Heart left ventricle (tissue), 13 donors: ENCODE results near the gene STON2.

ENCODE experiments used
- POLR2A ChIP-seq, 2 donors: fragments of 450-650 bp; IDR thresholded peaks; one replicate each; pipeline ENCODE4 v1.6.1; 2017; ENCODE audit warnings: antibody characterized with exemption in 2 of 2, mild to moderate bottlenecking in 2 of 2, moderate library complexity in 2 of 2
- TF ChIP-seq, protein P1 (sequence below), 12 donors: fragments of 200-600 bp; sonication (generic) in 4 of 12; IDR thresholded peaks; one replicate each; pipeline versions ENCODE4 v1.5.0 to v1.8.0; 2018 to 2022; ENCODE audit warnings: antibody characterized with exemption in 12 of 12, mild to moderate bottlenecking in 5 of 12
- donor health status: ischemic (EF 13 %, LVEDD 7.1; RV severe dilation, severe dysfunction).
- donor health status: DM: no; HTN: yes; CAD: no.
- donor health status: DM: no; HTN: no; CAD: no.
- donor health status: ischemic (EF 25% LVEDD 6.9; RV normal size, moderate dysfunction).
- donor health status: ischemic (EF 25% LVEDD 5.7; RV mildly dilated, moderate dysfunction).
- donor health status: ischemic (EF 35%, LVEDD 5.7; RV mildly dilated, moderate dysfunction).
- donor health status: nonischemic (EF 11% LVEDD 7.7; RV severe dilation, severe dysfunction).
- donor health status: DM: yes; HTN: yes; CAD: no.
- donor health status: PGD.
- donor health status: ischemic (EF 29% LVEDD 5.4; RV normal size, mild dysfunction).
- donor health status: nonischemic (EF 23%, LVEDD 6.1; RV moderate dilation, normal function).

GRCh38 chr14:81285245-81285644 lies 114.9 kb downstream of the STON2 start:
- TF ChIP-seq, protein P1, sequence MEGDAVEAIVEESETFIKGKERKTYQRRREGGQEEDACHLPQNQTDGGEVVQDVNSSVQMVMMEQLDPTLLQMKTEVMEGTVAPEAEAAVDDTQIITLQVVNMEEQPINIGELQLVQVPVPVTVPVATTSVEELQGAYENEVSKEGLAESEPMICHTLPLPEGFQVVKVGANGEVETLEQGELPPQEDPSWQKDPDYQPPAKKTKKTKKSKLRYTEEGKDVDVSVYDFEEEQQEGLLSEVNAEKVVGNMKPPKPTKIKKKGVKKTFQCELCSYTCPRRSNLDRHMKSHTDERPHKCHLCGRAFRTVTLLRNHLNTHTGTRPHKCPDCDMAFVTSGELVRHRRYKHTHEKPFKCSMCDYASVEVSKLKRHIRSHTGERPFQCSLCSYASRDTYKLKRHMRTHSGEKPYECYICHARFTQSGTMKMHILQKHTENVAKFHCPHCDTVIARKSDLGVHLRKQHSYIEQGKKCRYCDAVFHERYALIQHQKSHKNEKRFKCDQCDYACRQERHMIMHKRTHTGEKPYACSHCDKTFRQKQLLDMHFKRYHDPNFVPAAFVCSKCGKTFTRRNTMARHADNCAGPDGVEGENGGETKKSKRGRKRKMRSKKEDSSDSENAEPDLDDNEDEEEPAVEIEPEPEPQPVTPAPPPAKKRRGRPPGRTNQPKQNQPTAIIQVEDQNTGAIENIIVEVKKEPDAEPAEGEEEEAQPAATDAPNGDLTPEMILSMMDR (IDR thresholded peaks at IDR 0.05) = no peak
- no peak for TF ChIP-seq POLR2A (IDR thresholded peaks at IDR 0.05)
